ENCODE results near the gene UBE2H.

DNA sequence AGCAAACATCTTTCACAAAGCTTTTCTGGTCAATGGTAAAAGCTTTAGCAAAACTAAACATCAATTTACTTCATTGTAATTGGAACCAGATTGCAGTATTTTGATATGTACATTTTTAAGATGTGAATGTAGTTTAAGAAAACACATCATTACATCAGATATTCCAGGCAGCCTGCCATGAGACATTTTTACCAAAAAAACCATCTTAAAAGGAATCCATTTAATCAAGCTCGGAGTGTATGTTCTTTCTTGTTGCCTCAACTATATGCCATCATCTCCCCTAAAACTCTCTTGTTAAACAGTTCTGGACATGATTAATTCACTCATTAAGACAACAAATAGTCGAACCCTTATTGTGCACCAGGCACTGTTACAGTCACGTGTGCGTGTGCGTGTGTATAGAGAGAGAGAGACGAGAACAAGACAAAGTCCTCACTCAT lies 97.5 kb downstream of the UBE2H start:
- TF ChIP-seq, protein P1, sequence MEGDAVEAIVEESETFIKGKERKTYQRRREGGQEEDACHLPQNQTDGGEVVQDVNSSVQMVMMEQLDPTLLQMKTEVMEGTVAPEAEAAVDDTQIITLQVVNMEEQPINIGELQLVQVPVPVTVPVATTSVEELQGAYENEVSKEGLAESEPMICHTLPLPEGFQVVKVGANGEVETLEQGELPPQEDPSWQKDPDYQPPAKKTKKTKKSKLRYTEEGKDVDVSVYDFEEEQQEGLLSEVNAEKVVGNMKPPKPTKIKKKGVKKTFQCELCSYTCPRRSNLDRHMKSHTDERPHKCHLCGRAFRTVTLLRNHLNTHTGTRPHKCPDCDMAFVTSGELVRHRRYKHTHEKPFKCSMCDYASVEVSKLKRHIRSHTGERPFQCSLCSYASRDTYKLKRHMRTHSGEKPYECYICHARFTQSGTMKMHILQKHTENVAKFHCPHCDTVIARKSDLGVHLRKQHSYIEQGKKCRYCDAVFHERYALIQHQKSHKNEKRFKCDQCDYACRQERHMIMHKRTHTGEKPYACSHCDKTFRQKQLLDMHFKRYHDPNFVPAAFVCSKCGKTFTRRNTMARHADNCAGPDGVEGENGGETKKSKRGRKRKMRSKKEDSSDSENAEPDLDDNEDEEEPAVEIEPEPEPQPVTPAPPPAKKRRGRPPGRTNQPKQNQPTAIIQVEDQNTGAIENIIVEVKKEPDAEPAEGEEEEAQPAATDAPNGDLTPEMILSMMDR (IDR thresholded peaks at IDR 0.05) = no peak
- TF ChIP-seq POLR2A (IDR thresholded peaks at IDR 0.05) = no peak

Measured in body of pancreas (tissue), 4 donors.